Activated CD4-positive, alpha-beta T cell treated with anti-CD3 and anti-CD28 coated beads, Interleukin-2, amount 50 U/mL, for 24 hours (primary cell): ENCODE measurements around the gene SSR4.
"Not testable (repeated sequence)": the region's sequence is repeated elsewhere in the genome, so short reads cannot be mapped to it uniquely, and the experiment has no call there.

Experiments
- DNase-seq, 2 donors: peaks; one replicate each; pipeline ENCODE4 v3.0.0-alpha.2; 2020; ENCODE audit warnings: low read depth in 1 of 2, low spot score in 1 of 2

The SSR4 gene

DNA sequence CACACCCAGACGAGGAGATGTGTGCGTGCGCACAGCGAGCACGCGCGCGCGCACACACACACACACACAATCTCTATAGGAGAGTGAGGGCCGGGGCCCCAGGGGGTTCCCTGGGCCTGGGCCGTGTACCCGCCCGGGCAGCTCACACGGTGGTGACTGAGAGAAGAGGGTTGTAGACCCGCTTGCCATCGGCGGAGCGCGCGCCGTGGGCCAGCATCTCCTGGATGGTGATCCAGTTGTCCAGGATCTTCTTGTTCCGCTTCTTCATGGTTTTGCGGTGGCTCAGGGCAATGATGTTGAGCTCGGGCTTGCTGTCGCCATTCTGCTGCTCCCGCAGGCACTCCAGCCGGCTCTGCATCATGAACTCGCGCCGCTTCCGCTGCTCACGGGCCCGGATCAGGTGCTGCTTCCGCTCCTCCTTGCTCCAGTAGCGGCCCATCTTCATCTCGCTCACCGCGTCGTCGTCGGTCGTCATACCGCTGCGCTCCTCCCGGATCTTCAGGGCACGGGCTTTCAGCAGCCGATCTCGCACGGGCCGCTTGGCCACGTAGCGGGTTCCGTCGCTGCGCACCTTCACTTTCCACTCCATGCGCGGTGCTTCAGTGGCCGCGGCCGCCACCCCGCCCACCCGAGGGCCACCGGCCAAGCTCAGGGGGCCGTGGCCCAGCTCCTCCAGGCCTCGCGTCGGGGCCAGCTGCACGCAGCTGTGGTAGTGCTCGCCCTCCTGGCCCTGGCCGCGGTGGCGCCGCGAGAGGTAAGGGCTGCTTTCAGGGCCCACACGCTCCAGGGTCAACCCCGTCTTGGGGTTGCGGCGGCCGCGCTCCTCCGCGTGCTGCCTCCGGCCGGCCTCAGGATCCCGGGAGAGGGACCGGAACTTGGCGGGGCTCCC lies 9.0 kb downstream of the SSR4 start:
- DNase-seq, result no peak

DNA sequence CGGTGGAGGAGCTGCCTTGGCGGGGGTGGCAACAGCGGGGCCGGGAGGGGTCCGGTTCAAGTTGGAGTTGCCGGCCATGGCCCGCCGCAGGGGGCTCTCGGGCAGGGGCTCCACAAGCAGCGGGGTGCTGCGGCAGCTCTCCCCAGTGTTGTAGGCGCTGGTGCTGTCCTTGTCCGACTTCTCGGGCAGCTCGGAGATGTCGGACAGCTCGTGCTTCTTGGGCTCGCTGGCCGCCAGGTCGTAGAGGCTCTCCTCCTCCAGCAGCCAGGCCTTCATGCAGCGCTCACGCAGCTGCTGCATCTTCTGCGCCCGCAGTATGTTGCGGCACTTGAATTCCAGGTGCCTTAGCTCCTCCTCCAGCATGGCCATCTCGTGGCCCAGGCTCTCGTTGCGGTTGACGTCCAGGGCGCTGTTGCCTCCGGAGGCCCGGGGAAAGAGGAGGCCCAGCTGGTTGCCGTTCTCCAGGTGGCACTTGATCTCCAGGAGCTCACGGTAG lies 9.7 kb downstream of the SSR4 start:
- DNase-seq, result no peak

DNA sequence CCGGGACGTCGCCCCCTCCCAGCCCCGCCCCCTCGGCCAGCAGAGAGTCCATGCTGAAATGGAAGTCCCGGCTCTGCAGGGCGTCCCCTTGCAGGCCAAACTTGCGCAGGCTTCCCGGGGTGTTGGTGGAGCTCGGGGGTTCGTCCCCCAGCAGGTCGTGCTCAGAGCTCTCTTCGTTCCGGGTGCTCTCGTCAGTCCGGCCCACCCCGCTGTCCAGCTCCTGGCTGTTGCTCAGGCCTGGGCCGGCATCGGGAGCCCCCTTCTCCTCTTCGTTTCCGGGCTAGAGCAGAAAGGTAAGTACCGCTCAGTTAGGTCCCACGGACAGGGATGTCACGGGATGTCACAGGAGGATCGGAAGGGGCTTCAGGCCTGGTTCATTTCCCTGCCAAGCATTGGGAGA lies 10.2 kb downstream of the SSR4 start:
- DNase-seq, result no peak

DNA sequence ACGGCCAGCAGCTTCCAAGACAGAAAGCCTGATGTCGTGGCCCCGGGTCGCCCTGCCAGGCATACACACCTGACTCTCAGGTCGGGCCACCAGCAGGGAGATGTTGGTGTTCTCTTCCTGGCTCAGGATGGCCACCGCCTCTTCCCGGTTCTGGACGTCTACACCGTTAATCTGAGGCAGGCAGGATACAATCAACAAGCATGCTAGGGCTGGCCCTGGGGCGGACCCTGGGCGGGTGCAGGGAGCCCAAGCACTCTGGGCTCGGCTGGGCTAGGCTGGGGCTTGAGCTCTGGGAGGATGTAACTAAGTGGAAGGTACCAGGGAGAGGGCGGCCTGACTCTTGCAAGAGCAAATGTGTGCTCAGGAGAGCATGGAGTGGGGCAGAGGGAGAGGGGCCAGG lies 11.0 kb downstream of the SSR4 start:
- DNase-seq, result no peak

DNA sequence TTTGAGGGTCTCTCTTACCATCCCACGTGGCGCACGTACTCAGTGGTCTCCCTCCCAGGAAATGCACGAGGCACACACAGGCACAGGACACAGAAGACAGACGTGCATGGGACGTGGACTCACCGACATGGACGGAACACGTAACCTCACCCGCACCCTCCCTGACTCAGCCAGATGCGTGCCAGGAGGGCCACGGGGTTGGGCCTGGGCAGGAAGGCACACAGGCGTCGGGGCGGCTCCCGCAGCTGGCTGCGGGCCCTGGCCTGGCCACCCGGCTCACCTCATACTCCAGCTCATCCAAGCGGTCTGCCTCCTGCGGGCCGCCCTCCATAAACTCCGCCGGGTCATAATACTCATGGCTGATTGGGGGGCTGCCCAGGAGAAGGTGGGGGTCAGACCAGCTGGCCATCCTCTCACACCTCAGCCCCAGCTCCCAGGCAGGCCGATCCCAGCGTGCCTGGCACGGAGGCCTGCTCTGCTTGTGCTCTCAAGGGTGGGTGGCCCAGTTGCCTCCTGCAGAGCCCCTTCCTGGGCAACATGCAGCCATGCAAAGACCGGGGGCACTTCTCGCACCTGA lies 12.6 kb downstream of the SSR4 start:
- no peak for DNase-seq

DNA sequence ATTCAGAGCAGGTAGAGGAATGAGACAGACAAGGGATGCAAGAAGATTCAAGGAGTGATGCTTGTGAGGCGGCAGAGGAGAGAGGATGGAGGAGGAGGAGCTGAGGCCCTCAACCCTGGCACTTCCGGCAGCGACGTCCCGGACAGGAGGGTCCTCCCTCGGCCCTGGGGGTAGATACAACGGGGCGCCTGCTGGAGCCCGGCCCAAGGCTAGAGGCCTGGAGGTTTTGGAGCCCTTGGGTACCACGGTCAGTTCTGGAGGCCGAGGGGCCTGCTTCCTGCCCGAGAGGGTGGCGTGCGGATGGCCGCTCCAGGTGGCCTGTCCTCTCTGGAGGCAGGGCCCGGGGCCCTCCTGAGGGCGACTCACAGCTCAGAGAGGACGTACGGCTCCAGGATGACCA lies 13.5 kb downstream of the SSR4 start:
- no peak for DNase-seq

DNA sequence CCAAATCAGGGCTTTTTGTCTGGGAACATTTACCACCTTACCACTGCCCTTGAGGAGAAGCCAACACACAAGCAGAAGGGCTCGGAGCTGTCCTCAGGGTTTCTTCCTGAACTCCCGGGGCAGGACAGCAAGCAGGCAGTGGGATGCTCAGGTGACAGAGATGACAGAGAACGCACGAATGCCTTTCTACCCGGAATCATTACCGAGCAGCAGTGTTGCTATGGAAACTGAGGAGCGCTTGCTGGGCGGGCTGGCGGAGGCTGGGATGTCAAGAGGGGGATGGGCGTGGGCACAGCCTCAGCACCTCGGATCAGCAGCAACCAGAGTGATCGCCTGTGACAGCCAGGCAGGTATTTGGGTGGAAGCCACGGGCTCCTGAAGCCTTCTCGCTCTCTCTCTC lies 17.8 kb downstream of the SSR4 start:
- no peak for DNase-seq

DNA sequence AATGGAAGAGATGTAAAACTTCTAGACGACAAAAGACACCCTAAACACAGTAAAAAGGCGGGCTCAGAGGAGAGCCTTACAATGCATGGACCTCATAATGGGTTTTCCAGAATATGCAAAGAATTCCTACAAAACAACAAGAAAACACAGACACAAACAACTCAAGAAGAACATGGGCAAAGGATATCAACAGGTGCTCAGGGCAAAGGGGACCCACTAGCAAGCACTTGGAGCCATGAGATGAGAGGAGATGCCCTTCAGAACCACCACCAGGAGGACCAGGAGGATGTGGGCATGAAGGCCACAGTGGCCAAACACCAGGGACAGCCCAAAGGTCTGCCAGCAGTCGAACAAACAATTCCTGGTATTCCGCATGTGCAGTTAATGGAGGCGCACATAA lies 18.7 kb downstream of the SSR4 start:
- no peak for DNase-seq

DNA sequence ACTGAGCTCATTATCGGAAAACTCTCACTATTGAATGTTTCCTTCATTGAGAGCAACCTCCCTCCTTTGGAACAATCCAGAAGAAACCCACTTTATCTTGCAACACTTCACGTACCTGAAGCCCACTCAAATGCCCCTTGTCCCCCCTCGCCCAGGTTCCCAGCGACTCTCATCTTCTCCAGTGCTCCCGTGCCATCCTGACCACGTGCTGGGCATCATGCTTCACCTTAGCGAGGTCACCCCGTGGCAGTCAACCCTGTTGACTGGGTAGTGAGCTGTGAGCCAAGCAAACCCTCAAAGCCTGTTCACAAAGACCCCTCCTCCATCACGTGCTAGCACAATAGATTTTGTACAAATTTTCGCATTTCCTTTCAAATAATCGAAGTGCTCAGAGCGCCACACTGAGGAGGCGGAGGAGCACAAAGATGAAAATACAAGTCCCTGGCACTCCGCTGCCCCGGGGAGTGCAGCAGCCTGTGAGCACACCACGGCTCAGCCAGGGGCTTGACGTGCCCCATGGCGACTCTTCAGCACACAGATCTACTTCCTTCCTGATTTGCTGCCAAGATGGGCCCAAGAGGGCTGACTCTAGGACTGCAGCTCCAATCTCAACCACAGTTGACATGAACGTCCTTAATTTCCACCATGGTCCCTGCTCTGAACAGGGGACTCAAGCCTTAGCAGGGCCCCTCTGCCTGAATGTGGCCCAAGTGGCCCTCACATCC lies 20.3 kb downstream of the SSR4 start:
- DNase-seq, result no peak

DNA sequence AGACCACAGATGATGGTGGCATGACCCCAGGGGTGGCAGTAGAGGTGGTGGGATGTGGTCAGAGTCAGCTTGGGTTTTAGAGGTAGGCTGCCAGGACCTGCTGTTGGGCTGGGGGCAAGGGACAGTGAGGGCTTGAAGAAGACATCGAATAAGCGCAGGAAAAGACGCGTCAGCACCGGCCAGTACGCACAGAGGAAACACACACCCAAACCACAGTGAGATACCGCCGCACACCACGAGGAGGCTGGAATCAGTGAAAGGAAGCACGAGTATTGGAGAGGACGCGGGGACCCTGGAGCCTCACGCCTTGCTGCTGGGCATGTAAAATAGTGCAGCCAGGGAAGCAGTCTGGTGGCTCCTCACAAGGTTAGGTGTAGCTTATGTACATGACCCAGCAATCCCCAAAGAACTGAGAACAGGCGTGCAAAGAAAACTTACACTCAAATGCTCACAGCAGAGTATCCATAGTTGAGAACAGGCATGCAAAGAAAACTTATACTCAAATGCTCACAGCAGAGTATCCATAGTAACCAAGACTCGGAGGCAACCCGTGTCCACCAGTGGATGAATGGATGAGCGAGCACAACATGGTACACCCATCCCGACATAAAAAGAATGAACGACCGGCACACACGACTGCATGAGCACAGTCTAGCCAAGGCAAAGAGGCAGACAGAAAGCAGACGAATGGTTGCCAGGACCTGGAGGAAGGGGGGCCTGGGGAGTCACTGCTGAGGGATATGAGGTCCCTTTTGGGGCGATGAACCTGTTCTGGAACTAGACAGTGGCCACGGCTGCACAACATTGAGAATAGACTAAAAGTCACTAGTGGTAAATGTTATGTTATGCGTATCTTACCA lies 22.6 kb downstream of the SSR4 start:
- no peak for DNase-seq

DNA sequence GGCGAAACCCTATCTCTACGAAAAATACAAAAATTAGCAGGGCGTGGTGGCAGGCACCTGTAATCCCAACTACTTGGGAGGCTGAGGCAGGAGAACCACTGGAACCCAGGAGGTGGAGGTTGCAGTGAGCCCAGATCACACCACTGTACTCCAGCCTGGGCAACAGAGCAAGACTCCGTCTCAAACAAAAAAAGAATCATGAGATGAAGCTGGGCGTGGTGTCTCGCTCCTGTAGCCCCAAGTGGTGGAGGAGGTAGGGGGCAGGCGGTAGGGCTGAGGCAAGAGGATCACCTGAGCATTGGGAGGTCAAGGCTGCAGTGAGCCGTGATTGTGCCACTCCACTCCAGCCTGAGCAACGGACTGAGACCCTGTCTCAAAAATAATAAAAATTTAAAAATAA lies 23.6 kb downstream of the SSR4 start:
- DNase-seq, result not testable (repeated sequence)

DNA sequence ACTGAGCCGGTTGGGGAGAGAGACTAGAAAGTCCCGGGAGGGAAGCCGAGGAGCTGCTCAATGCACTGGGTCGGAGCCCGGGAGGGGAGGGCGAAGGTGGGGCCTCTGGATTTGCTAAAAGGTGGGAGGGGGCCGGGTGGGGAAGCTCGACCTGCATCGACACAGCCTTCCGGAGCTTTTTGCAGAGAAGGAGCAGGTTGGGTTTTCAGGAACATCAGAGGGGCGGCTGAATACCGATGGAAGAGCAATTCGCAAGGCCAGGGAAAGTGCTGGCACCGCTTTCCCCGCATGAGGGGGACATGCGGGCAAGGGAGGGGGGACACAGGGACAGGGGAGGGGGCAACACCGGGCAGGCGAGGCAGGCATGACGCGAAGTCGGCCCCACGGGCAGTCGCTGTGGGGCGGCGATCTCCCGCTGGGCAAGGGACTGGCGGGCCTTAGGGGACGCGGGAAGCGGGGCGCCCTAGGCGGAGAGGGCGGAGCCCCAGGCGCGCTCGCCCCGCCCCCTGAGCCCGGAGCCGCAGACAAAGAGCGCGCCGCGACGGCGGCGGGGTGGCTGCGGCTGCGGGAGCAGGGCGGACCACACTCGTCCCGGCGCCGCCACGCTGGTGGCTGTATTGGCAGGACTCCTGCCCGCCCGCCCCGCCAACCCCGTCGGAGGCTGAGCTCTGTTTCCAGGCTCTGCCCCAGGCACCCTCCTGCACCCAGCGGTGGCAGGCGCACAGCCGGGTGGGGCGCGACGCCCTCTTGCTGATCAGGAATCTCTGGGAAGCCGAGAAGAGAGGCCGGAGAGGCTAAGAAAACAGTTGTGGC lies 24.3 kb downstream of the SSR4 start:
- peak in 1 of 2 donors; percentile 22 for DNase-seq

DNA sequence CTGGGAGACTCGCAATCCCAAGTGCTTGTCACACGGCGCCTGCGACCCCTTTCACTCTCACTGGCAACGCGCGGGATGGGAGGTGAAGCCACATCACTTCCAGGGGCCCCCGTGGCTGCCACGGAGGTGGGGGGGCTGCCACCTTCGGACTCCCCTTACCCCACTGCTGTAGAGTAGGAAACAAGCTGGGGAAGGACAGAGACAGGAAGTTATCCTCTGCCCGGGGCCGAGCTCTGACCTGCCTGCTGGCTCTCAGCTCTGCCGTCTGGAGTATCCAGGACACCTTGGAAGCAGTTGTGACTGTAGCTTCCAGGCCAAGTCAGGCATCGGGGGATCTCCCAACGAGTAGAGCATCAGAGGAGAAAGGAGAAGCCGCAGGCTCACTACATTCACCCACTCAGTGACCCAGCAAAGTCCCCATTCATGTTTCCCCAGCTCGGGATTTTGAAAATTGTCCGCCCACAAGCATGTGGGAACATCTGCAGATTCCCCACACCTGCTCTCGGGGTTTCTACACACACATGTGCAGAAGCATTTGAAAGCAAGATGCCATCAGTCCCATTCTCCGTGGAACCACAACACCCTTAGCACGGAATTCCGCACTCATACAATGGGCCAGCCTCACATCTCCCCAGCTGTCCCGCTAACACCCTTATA lies 25.0 kb downstream of the SSR4 start:
- DNase-seq, result no peak

DNA sequence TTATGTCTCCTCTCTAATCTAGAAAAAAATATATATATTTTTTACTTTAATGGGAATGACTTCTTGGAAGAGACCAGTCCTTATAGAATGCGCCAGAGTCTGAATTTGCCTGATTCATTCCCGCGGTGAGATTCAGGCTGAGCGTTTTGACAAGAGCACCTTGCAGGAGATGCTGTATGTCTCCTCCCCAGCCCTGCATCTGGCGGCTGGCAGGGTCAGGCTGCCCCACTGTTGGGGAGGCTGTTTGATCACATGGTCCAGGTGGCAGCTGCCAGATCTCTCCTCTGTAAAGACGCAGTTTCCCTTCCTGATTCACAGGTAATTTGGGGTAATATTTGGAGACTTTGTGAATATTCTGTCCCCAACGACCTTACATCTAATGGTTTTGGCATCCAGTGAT lies 26.1 kb downstream of the SSR4 start:
- DNase-seq, result no peak

DNA sequence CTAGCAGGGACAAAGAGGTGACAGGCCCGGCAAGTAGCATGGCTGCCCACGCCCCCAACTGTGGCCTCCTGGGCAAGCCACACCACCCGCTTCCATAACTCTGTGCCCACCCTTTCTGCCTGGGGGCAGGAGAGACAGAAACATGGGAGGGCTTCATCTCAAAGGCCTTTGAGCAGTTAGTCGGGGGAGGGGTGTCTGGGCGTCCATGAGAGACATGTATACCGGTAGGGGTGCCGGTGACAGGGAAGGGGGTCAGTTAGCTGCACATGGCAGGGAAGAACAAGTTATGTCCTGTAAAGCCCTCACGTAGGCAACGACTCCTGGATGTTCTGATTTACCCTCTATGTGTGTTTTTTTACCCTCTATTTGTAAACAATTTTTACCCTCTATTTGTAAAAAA lies 26.6 kb downstream of the SSR4 start:
- DNase-seq, result no peak

DNA sequence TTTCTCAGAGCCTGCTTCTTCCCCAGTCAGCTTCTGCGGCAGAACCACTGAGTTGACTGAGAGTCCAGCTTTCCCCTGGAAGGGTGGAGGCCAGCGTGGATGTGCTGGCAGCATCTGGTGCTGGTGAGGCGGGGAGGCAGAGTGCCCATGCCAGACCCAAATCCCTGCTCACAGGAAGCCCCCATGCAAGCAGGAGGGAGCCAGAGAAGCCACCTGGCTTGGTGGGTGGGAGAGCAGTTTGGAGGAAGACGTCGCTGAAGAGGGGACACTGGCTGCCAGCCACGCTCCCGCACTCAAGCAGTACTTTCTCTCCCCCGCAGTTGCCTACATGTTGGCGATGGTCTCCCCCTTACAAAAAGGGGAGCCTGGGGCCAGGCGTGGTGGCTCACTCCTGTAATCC lies 29.9 kb downstream of the SSR4 start:
- DNase-seq, result no peak

DNA sequence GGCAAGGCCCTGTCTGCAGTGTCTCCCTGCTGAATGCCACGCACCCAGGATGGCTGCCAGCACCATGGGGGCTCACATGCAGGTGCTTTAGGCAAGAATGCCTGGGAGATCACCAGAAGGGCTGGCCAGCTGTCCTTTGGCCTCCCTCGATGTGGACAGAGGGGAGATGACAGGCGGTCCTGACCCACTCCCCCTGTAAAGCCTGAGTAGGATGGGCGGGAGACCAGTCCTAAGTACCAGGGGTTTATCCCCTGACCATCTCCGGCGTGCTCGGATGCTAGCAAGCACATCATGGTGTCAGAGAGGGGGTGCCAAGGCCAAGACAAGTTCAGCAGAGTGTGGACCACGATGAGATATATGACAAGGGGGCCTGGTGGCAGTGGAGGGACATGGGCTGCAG lies 30.6 kb downstream of the SSR4 start:
- DNase-seq, result no peak

DNA sequence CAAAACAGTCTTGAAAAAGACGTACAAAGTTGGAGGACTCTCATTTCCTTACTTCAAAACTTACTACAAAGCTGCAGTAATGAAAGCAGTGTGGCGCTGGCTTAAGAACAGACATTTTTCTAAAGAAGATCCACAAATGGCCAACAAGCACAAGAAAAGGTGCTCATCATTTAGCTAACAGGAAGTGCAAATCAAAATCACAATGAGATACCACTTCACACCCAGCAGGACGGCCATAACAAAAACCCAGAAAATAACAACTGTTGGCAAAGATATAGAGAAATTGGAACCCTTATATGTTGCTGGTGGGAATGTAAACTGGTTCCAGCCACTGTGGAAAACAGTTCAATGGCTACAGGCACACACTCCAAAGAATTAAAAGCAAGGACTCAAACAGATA lies 32.5 kb downstream of the SSR4 start:
- DNase-seq, result no peak

DNA sequence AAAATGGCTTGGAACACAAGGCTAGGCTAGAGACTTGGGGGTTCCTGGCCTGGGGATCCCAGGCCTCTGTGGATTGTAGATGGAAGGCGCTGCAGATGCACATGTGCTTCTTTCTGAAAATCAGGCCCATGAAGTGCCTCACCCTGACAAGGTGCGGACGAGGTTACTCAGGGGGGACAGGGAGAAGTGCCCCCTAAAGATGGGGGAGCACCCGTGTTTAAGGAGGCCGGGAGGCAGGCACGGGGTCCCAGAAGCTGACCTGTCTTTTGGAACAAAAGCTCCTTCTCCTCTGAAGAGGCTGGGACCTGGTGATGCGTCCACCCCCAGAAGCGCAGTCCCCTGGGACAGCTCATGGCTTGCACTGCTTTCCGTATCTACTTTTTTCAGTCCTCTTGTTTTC lies 33.4 kb downstream of the SSR4 start:
- no peak for DNase-seq

DNA sequence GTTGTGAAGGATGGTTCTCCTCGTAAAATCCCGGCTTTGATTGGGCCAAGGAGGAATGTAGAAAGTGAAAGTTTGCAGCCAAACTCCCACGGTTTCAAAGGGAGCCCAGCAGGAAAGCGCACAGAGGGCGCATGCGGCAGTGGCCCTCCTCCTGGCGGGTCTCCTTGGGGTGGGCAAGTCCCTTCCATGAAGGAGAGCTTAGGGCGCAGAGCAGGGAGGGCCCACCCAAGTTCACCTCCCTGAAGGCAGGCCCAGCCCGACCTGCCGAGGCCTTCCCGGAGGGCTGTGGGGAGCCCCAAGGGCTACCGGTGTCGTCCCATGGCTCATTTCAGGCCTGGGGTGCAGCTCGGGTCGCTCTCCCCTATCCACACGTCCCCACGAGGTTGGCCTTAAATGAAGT lies 33.8 kb downstream of the SSR4 start:
- no peak for DNase-seq
